Superior temporal gyrus (tissue), 1 donor: ENCODE measurements around the gene CA9.

Source experiments
- DNase-seq: peaks from one replicate; pipeline ENCODE4 v3.0.0-alpha.2; 2016; ENCODE audit errors: extremely low spot score

Gene CA9

GRCh38 chr9:35717132-35717870 is 43.6 kb downstream of the CA9 start:
- no peak for DNase-seq

DNA sequence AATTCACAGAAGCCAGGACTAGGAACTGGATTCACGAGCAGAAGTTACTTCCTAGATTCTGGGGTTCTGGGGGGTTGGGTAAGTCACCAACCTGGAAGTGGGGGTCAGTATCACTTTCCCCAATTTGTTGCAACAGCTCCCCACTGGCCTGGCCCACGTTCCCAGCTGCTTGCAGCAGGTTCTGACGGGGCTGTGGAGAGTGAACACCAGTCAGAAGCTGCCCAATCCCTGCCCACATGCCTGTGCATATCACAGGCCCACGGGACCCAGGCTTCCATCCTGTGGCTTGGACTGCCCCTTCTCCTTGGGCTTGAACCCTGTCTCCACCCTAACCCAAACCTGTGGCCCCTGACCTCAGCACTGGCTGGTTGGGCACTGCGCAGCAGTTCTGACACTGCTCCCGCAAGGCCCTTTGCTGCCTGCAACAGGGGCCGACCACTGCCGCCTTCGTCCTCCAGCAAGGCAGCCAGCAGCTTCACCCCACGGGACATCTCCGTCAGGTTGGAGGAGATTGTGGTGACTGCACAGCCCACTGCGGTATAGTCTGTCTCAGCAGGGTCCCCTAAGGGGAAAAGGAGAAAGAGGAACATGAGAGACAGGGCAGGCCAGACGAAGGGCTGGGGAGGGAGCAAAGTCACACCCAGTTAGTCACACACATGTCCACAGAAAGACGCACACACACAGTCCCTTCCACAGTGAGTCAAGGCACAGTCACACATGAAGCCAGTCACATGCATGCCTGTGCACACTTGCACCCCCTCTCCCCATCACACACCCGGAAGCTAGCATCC is 45.2 kb downstream of the CA9 start:
- no peak for DNase-seq

DNA sequence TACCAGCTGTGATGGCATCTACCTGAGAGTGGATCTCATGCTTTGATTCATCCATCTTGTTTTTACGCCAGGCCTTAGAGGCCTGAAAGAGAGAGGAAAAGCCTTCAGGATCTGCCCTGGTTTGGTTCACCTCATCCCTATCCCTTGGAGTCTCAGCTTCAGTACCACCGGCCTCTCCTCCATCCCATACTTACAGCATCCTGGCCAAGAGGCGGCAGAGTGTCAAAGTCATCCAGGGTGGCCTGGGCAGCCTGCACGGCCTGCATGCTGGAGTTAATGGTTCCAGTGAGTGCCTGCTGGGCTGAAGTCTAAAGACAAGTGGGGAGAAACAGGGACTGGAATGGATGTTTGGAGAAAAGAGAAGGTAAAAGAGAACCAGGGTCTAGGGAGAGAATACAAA is 45.8 kb downstream of the CA9 start:
- DNase-seq, result no peak

DNA sequence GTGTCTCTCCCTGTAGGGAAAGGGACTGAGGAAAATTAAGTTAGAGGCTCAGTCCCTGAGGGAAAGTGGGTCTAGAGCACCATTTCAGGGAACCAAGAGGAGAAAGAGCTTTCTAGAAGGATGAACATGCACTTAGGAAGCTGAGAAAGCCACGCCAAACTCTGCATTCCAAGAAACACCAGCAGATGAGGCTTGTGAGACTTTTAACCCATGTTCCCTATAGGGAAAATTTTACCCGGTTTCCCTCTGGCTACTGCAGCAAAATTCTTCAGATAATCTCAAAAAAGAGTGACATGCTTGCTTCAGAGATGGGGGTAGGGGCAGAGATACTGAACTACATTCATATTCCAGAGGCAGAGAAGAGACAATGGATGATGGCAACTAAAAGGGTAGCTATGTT is 49.7 kb downstream of the CA9 start:
- DNase-seq, result no peak

GRCh38 chr9:35723908-35724307 is 50.2 kb downstream of the CA9 start:
- DNase-seq, result no peak

DNA sequence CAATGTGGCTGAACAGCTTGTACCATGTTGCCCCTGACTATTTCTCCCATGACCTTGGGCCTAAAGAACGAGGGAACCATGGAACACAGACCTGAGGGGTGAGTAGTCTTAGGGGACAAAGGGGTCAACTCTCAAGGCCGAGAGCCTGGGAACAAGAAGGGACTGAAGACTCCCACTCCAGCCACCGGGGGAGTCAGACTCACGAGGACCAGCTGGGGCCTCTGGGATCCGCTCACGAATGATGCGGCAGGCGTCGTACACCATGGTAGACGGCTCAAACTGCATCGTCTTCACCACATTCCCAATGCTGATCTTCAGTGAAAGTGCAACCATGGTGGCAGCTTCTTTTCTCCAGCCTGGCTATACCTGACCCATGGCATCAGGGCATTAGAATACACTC is 51.6 kb downstream of the CA9 start:
- DNase-seq, result no peak

GRCh38 chr9:35726931-35727330 is 53.2 kb downstream of the CA9 start:
- no peak for DNase-seq

GRCh38 chr9:35727676-35728040 is 53.9 kb downstream of the CA9 start:
- no peak for DNase-seq

DNA sequence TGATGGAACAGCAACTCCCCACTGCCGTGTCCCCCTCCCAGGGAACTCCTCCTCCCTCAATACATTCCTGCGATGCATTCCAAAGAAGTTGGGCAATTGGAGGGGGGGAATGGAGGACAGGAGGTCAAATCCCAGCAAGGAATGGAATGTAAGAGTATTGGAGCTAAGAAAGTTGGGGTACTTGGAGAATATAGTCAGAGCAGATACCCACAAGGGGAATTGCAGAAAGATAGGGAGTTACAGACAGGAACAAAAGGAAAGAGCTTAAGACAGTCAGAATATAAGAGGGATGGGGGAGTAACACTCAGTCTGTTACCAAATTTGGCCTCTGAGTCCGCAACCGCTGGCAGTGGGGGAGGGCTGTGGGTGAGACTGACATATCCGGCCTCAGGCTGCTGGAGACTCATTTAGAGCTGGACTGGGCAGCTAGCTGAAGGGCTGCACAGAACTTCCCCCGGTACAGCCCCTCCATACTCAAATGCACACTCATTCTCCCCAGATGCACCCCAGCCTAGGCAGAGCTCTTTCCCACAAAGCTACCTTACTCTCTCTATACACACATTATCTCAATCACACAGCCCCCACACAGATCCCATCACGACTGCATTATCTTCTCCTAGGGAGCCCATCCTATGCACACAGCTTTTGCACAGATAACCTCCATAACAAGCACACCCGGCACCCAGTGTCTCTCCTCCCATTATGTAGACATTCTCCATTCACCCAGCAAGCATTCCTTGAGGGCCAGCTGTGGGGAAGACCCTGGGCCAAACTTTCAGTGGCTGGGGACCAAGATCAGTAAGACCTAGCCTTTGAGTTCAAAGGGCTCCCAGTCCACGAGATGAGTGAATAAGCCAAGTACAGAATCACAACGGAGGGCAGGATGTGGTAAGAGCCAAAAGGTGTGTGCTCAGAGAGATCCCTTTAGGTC is 54.6 kb downstream of the CA9 start:
- DNase-seq, result no peak

DNA sequence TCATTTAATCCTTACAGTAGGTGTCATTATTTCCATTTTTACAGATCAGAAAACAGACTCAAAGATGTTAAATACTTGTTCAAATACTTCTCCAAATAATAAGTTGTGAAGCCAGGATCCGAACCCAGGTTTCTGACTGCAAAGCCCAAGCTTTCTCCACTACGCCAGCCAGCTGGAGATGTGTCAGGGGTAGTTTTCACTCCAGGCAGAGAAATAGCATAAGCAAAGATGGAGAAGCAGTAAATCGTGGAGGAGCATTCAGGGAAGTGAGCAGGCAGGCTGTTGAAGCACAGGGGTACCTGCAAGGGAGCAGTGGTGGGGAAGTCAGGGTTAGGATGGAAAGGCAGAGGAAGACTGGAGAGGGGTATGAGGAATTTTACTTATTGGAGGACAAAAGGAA is 55.4 kb downstream of the CA9 start:
- DNase-seq, result no peak

DNA sequence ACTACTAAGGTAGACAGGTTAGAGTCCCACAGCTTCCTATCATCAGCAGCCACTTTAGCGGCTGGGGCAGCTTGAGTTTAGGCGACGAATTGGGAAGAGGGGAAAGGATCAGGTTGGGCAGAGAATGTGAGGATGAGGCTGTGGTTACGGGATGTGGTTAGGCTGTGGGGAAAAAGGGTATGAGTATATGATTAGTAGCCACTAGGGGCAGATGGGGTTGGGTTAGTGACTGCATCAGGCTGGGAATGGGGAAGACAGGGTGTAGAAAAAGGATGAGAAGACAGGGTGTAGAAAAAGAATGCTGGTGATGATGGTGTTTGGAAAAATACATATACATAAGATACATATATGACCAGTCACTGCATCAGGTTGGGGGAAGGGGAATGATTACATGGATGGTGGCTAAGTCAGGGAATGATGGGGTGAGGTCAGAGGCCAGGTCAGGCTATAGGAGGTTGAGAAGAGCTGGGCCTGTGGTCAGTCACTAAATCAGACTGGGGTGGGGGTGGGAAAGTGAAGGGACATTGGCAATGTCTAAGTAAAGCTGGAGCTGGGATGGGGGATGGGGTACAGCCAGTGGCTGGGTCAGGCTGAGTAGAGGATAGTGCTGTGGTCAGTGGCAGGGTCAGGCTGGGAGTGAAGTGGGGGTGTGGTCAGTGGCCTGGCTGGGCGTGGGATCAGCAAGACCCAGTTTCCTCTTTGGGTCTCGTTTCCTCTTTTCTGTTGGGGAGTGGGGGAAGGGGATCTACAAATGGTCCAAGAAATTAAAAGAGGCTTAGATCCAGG is 56.2 kb downstream of the CA9 start:
- peak; percentile 35 for DNase-seq

- no peak for DNase-seq
Observed at GRCh38 chr9:35730486-35730854, 56.7 kb downstream of the CA9 start.
